ENCODE results near the gene TMEM82.

The TMEM82 gene

DNA sequence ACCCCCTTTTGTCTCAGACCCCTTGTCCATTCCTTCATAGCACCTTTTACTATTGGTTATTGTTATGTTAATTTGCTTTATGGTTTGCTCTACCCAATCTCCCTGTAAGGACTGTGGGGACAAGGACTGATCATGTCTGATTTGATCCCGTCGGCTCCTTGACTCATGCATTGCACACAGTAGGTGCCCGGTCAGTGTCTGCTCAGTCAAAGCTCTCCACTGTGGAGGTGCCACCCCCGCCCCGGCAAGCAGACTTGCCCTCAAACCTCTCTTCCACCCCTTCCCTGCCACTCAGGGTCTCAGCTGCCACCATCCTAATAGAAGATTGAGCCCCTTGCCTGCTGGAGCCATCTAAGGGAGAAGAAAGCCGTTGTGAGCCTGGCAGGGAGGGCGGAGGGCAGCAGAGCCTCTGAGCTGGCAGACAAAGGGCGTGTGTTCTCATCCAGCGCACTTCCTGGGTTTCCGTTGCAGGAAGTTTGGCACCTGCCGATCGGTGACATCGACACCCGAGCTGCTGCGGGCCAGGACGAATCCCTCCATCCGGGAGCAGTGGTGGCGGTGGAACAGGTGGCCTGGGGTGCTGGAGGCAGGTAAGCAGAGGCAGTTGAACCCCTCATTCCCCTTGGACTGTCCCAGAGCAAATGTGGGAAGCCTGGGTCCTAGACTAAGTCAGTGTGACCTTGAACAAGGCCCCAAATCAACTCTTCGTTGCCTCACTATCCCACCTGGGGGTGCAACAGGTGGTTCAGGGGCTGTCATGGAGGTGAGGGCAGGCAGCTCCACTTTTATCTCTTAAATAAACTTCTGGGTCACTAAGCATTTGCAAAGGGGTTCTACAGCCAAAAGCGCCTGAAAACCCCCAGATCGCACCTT lies 14.1 kb downstream of the TMEM82 start:
- DNase-seq (ENCODE audit: low spot score), result peak; percentile 80
- Histone ChIP-seq H3K4me3 (peak overlapping the region; percentile 99), H3K27ac (peak overlapping the region; percentile 99)
- TF ChIP-seq, protein P1, sequence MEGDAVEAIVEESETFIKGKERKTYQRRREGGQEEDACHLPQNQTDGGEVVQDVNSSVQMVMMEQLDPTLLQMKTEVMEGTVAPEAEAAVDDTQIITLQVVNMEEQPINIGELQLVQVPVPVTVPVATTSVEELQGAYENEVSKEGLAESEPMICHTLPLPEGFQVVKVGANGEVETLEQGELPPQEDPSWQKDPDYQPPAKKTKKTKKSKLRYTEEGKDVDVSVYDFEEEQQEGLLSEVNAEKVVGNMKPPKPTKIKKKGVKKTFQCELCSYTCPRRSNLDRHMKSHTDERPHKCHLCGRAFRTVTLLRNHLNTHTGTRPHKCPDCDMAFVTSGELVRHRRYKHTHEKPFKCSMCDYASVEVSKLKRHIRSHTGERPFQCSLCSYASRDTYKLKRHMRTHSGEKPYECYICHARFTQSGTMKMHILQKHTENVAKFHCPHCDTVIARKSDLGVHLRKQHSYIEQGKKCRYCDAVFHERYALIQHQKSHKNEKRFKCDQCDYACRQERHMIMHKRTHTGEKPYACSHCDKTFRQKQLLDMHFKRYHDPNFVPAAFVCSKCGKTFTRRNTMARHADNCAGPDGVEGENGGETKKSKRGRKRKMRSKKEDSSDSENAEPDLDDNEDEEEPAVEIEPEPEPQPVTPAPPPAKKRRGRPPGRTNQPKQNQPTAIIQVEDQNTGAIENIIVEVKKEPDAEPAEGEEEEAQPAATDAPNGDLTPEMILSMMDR (IDR thresholded peaks at IDR 0.05), result no peak

- Histone ChIP-seq H3K4me3 (peak overlapping the region; percentile 99), H3K27ac (peak overlapping the region; percentile 99)
- TF ChIP-seq, protein P1 (IDR thresholded peaks at IDR 0.05), result no peak
- DNase-seq (ENCODE audit: low spot score), result peak; percentile 77
Observed at GRCh38 chr1:15757016-15757543, 14.8 kb downstream of the TMEM82 start.

GRCh38 chr1:15757575-15758342 lies 15.5 kb downstream of the TMEM82 start:
- Histone ChIP-seq H3K27ac (peak overlapping the region; percentile 99), H3K4me3 (peak overlapping the region; percentile 99)
- TF ChIP-seq, protein P1 (IDR thresholded peaks at IDR 0.05), result no peak
- peak; percentile 76 for DNase-seq (ENCODE audit: low spot score)

- DNase-seq (ENCODE audit: low spot score), result no peak
- peak within 1 kb of the TSS; percentile 99 for H3K27ac ChIP-seq
- peak within 1 kb of the TSS; percentile 99 for H3K4me3 ChIP-seq
- TF ChIP-seq, protein P1 (IDR thresholded peaks at IDR 0.05), result no peak
Observed at GRCh38 chr1:15758343-15758931, 16.1 kb downstream of the TMEM82 start, which contains the start of gene FBLIM1. TSS of gene FBLIM1 (plus strand) at chr1:15758795. CDS start at chr1:15764984, 6,189 bp downstream.

DNA sequence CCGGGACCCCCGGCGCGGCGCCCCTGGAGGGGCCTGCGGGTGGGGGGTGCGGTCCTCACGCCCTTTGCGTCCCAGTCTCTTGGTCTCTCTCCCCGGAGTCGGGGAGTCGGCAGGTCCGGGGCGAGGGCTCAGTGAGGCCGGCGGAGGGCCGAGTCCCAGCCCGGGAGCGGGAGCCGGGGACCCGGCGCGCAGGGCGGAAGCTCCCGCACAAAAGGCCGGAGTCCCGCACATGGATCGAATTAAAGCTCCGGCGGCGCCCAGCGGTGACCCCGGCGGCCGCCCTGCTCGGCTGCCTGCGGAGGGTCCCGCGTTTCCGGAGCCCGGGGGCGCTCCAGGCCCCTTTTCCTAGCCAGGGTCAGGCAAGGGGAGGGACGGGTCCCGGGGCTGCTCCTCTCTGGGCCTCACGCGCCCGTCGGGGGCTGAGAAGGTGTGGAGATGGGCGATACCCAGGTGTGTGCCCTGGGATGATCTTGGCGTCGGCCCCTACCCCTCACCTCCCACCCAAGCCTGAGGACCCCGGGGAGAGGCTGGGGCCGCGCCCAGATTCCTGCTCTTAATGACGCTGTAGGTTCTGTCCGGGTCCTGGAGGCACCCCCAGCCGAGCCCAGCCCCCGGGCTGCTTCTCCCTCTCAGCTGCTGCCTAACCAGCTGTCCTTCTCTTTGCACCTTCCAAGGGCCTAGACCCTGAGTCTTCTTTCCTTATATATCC lies 16.8 kb downstream of the TMEM82 start:
- peak overlapping the region; percentile 99 for H3K4me3 ChIP-seq
- no peak for DNase-seq (ENCODE audit: low spot score)
- TF ChIP-seq, protein P1 (IDR thresholded peaks at IDR 0.05), result no peak
- peak overlapping the region; percentile 99 for H3K27ac ChIP-seq

- Histone ChIP-seq H3K27ac (peak overlapping the region; percentile 99), H3K4me3 (peak overlapping the region; percentile 99)
- TF ChIP-seq, protein P1 (IDR thresholded peaks at IDR 0.05), result no peak
- peak; percentile 90 for DNase-seq (ENCODE audit: low spot score)
Observed at GRCh38 chr1:15760520-15761211, 18.4 kb downstream of the TMEM82 start.

Data from coronary artery (tissue), 2 donors.